MV-4-11 (cell line): ENCODE data around the gene SDR9C7.
"Not testable (repeated sequence)": the region's sequence is repeated elsewhere in the genome, so short reads cannot be mapped to it uniquely, and the experiment has no call there.

Experiments
- DNase-seq: peaks from one replicate; lab custom pipeline; 2025; lab: John Stamatoyannopoulos, UW

SDR9C7 gene

GRCh38 chr12:56953314-56953713 lies 19.1 kb upstream of the SDR9C7 start:
- no peak for DNase-seq

GRCh38 chr12:56951582-56952339 lies 17.6 kb upstream of the SDR9C7 start:
- DNase-seq, result no peak

- no peak for DNase-seq
These were observed 14.7 kb upstream of the SDR9C7 start for GRCh38 chr12:56948881-56949280.

GRCh38 chr12:56948457-56948777 lies 14.2 kb upstream of the SDR9C7 start:
- DNase-seq, result no peak

GRCh38 chr12:56947633-56948456 lies 13.6 kb upstream of the SDR9C7 start:
- no peak for DNase-seq

GRCh38 chr12:56943878-56944277 lies 9.7 kb upstream of the SDR9C7 start:
- no peak for DNase-seq

- not testable (repeated sequence) for DNase-seq
These were observed 9.2 kb upstream of the SDR9C7 start for GRCh38 chr12:56943374-56943773.

GRCh38 chr12:56941299-56942017 lies 7.2 kb upstream of the SDR9C7 start:
- peak; percentile 71 for DNase-seq

GRCh38 chr12:56940942-56941298 lies 6.7 kb upstream of the SDR9C7 start:
- not testable (repeated sequence) for DNase-seq

GRCh38 chr12:56935752-56936151 lies 1.5 kb upstream of the SDR9C7 start:
- DNase-seq, result no peak

- DNase-seq, result no peak
These were observed 949 bp upstream of the SDR9C7 start for GRCh38 chr12:56935157-56935556.

- DNase-seq, result peak; percentile 23
These were observed 1.3 kb downstream of the SDR9C7 start for GRCh38 chr12:56932867-56933266.

- DNase-seq, result no peak
These were observed 2.1 kb downstream of the SDR9C7 start for GRCh38 chr12:56932146-56932545.

- peak; percentile 87 for DNase-seq
These were observed 2.7 kb downstream of the SDR9C7 start for GRCh38 chr12:56931474-56931978.

GRCh38 chr12:56930241-56930640 lies 4.0 kb downstream of the SDR9C7 start:
- DNase-seq, result no peak

- no peak for DNase-seq
These were observed 4.4 kb downstream of the SDR9C7 start for GRCh38 chr12:56929780-56930179.

GRCh38 chr12:56928262-56928661 lies 5.9 kb downstream of the SDR9C7 start:
- peak; percentile 28 for DNase-seq

GRCh38 chr12:56927281-56927680 lies 6.9 kb downstream of the SDR9C7 start:
- no peak for DNase-seq

- peak; percentile 54 for DNase-seq
These were observed 12.2 kb downstream of the SDR9C7 start for GRCh38 chr12:56922031-56922430.

GRCh38 chr12:56921346-56921745 lies 12.9 kb downstream of the SDR9C7 start:
- DNase-seq, result no peak

- DNase-seq, result not testable (repeated sequence)
These were observed 16.1 kb downstream of the SDR9C7 start for GRCh38 chr12:56918139-56918538.

- no peak for DNase-seq
These were observed 17.2 kb downstream of the SDR9C7 start for GRCh38 chr12:56916996-56917333.
